Brain pericyte (primary cell): ENCODE measurements around the gene VWA2.

Experiments used
- DNase-seq: peaks from one replicate; pipeline ENCODE4 v3.0.0-alpha.2; 2012; ENCODE audit warnings: low read depth, low spot score

The VWA2 gene, protein sequence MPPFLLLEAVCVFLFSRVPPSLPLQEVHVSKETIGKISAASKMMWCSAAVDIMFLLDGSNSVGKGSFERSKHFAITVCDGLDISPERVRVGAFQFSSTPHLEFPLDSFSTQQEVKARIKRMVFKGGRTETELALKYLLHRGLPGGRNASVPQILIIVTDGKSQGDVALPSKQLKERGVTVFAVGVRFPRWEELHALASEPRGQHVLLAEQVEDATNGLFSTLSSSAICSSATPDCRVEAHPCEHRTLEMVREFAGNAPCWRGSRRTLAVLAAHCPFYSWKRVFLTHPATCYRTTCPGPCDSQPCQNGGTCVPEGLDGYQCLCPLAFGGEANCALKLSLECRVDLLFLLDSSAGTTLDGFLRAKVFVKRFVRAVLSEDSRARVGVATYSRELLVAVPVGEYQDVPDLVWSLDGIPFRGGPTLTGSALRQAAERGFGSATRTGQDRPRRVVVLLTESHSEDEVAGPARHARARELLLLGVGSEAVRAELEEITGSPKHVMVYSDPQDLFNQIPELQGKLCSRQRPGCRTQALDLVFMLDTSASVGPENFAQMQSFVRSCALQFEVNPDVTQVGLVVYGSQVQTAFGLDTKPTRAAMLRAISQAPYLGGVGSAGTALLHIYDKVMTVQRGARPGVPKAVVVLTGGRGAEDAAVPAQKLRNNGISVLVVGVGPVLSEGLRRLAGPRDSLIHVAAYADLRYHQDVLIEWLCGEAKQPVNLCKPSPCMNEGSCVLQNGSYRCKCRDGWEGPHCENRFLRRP

GRCh38 chr10:114239117-114239993 is at the start of gene VWA2:
Gene VWA2, plus strand, starts transcription at chr10:114239254. Its CDS starts 9,460 bp downstream, at chr10:114248714.
- no peak for DNase-seq

GRCh38 chr10:114189700-114190099 is 49.4 kb upstream of the VWA2 start:
- no peak for DNase-seq

- DNase-seq, result no peak
Measured at GRCh38 chr10:114195079-114195478, 44.0 kb upstream of the VWA2 start.

GRCh38 chr10:114199239-114199638 is 39.8 kb upstream of the VWA2 start:
- DNase-seq, result no peak

GRCh38 chr10:114202812-114203211 is 36.2 kb upstream of the VWA2 start:
- no peak for DNase-seq

DNA sequence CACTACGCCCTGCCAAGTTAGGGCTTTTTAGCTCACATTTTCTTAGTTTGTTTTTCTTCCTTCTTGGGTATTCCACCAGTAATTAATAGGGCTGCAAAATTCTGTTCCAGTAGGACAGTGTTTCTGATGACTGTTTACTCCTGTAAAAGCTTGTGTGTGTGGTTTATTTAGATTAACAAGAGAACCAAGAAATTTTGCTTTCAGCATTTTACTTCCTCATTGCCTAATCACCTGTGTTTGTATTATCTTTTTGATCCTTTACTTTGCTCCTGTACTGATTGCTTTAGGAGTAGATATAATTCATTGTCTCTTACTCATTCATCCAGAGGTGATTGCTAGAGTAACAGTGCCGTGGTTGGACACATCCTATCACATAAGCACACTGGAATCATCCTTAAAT is 32.2 kb upstream of the VWA2 start:
- DNase-seq, result no peak

DNA sequence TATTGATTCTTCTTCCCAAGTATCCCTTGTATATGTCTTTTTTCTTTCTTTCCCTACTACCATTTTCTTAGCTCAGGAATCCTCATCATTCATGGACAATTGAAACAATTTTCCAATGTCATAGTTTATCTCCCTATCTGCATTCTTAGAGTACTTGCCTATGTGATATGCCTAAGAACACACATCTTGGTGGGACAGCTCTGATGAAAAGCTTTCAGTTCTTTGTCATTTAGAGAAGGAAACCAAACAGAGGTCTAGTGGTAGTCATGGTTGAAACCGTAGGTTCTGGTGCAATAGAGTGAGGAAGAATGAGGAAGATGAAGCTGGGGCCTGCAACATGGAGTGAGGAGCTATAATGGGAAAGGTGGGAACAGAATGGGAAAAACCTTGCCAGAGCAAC is 31.7 kb upstream of the VWA2 start:
- DNase-seq, result no peak

DNA sequence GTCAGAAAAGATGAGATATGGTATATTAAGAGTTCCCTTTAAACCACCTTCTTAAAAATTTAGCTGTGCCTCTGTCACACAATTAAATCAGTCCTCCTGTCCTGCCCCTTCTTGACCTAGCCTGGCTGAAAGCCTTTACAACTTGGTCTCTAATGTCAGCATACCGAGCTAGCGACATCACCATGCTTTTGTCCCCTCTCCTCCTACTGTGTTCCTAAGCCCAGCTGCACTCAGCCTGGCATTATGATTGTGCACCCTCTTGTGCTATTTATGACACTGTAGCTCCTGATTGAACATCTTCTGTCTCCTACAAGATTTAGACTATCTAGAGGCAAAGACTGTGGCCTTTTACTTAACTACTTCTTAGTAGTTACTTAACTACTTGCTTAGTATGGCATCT is 30.7 kb upstream of the VWA2 start:
- DNase-seq, result no peak

GRCh38 chr10:114212153-114212552 is 26.9 kb upstream of the VWA2 start:
- no peak for DNase-seq

GRCh38 chr10:114215033-114215432 is 24.0 kb upstream of the VWA2 start:
- no peak for DNase-seq

DNA sequence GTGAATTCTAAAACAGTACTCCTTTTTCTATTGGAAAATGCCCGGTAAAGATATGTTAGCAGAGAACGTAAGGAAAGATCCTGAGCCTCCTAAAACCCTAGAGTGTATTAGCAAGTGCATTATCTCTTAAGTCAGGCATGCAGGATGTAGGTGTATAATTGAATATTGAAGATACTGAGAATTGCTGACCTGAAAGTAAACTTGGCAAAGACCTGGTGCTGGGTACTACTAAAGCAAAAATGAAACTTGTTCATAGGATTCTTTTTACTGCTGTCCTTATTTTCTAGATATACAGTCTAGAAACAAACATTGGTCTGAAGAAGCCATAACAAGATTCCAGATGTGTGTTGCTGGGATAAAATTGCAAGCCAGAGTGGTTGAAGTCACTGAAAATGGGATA is 18.8 kb upstream of the VWA2 start:
- no peak for DNase-seq

- no peak for DNase-seq
Measured at GRCh38 chr10:114221235-114221634, 17.8 kb upstream of the VWA2 start.

DNA sequence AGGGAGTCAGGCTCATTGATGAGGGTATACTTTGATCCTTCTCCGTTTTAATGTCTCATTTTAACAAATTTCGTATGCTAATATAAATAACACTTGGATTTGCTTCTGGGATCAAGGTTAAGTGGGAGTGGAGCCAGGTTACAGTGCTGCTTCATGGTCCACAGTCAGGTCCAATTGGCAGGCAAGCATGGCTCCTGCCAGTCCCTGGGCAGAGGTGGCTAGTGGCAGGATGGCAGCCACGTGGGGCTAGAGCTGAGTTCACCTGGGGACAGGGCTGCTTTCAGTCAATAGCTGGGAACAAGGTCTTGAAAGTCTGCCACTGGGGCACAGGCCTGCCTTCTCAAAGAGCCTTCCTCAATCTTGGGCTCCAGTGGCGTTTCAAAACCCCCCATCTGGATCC is 16.0 kb upstream of the VWA2 start:
- DNase-seq, result no peak

GRCh38 chr10:114228156-114228555 is 10.9 kb upstream of the VWA2 start:
- no peak for DNase-seq

DNA sequence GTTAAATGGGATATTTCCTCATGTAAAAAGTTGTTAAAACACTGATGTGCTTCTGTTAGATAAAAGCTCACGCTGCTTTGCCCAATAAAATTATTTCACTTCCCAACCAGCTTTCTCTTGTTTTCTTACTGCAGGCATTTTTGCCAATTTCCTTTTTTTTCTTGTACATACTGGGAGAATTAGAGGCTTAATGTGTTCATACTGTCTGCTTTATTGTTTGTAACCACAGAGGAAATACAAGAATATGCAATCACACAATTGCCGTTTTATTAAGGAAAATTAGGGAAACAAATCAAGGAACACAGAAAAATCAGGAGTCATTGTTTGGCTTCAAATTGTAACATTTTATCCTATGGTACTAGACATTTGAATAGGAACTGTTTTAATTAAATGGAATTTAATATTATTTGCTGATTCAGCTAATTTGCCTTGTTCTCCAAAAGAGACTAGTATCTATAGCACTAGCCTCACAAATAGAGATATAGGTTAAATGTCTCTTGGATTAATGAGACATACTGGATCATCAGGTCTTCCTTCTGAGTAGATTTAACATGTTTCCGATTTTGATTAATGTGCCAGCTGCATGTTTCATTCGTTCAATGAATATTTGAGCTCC is 6.4 kb upstream of the VWA2 start:
- DNase-seq, result no peak

GRCh38 chr10:114233482-114233881 is 5.6 kb upstream of the VWA2 start:
- no peak for DNase-seq

DNA sequence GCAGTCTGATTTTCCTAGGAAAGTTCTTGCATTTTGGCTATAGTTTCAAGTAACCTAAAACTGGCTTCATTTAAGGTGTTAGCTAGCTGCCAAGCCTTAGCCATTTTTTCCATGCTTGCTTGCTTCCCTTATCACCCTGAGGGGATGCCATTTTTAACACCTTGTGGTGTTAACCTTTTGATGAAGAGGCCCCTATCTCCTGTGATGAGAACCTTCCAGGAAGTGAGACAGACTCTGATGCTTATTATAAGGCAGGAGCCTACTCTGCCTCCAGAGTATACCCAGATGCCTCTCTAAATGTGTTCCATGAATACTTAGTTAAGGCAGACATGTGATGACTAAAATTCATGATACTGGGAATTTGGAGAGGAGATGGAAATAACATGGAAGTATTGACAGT is 4.9 kb upstream of the VWA2 start:
- no peak for DNase-seq

DNA sequence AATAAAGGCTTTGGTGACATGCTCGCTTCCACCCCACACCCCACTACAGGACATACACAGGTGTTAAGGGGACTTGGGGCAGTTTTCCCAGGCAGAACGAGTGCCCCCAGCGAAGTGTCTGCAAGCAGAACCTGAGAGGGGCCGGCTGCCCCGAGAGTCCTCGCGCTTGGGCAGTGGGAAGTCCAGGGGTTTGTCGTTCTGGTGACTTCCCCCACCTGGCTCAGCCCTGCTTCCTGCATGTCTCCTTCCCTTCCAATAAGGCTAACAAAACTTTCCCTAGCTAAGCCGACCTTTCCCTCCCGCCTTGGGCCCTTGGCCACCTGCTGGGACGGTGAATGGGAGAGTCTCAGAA is 916 bp downstream of the VWA2 start:
- DNase-seq, result no peak

DNA sequence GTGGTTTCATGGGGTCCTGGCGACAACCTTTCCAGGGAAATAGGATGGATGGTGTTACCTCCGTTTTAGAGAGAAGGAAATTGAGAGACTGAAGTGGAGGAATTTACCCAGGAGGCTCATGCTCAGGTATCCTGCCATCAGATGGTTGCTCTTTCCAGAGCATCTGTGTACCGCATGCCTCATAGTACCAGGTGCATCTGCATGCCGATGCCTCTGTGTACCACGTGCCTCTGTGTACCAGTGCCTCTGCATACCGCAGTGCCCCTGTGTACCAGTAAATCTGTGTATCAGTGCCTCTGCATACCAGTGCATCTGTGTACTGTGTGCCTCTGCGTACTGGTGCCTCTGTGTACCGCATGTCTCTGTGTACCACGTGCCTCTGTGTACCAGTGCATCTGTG is 3.2 kb downstream of the VWA2 start:
- no peak for DNase-seq

GRCh38 chr10:114243661-114244060 is 4.6 kb downstream of the VWA2 start:
- DNase-seq, result no peak

- DNase-seq, result no peak
Measured at GRCh38 chr10:114244126-114244525, 5.1 kb downstream of the VWA2 start.
